Esophagus muscularis mucosa (tissue), 4 donors: ENCODE data around the gene EIF3CL.
"Not testable (repeated sequence)": the region's sequence is repeated elsewhere in the genome, so short reads cannot be mapped to it uniquely, and the experiment has no call there.

Experiments used
- EP300 ChIP-seq: sonication (generic); formaldehyde crosslinking; IDR thresholded peaks from one replicate; pipeline ENCODE4 v1.6.1; 2017; ENCODE audit warnings: antibody characterized with exemption
- POLR2AphosphoS5 ChIP-seq, 2 donors: sonication (generic); formaldehyde crosslinking; IDR thresholded peaks; one replicate each; pipeline ENCODE4 v1.6.1; 2017; ENCODE audit warnings: antibody characterized with exemption in 2 of 2
- TF ChIP-seq, protein P1 (sequence below), 3 experiments: fragments of 200-600 bp in 2 of 3; fragments of 450-650 bp in 1 of 3; sonication (generic) in 2 of 3; IDR thresholded peaks; one replicate each; pipeline ENCODE4 v1.5.1; 2017 to 2019; ENCODE audit warnings: antibody characterized with exemption in 3 of 3, mild to moderate bottlenecking in 2 of 3, moderate library complexity in 1 of 3

DNA sequence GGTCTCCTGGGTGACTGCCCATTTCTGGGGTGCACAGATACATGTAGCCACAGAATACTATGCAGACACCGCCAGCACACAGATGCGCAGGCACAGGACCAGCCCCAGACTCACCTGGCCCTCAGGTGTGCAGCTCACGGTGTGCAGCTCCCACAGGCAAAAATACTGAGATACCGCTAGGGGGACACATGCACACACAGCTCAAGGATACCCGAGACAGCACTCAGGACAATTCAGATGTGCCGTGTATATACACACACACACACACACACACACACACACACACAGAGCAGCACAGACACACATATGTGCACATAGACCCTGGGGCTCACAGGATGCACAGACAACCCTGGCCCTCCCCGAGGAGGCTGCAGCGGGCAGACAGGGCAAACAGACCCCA lies 28.5 kb downstream of the EIF3CL start:
- TF ChIP-seq, protein P1, sequence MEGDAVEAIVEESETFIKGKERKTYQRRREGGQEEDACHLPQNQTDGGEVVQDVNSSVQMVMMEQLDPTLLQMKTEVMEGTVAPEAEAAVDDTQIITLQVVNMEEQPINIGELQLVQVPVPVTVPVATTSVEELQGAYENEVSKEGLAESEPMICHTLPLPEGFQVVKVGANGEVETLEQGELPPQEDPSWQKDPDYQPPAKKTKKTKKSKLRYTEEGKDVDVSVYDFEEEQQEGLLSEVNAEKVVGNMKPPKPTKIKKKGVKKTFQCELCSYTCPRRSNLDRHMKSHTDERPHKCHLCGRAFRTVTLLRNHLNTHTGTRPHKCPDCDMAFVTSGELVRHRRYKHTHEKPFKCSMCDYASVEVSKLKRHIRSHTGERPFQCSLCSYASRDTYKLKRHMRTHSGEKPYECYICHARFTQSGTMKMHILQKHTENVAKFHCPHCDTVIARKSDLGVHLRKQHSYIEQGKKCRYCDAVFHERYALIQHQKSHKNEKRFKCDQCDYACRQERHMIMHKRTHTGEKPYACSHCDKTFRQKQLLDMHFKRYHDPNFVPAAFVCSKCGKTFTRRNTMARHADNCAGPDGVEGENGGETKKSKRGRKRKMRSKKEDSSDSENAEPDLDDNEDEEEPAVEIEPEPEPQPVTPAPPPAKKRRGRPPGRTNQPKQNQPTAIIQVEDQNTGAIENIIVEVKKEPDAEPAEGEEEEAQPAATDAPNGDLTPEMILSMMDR (IDR thresholded peaks at IDR 0.05), result not testable (repeated sequence)
- not testable (repeated sequence) for TF ChIP-seq EP300; POLR2AphosphoS5 (IDR thresholded peaks at IDR 0.05)
